ENCODE measurements around the gene MACROD2.
"Not testable (repeated sequence)": the region's sequence is repeated elsewhere in the genome, so short reads cannot be mapped to it uniquely, and the experiment has no call there.

The MACROD2 gene

GRCh38 chr20:15176929-15177328 lies 1181.6 kb downstream of the MACROD2 start:
- no peak for DNase-seq (ENCODE audit: low read depth)

- no peak for DNase-seq (ENCODE audit: low read depth)
Measured at GRCh38 chr20:15178581-15178980, 1183.3 kb downstream of the MACROD2 start.

- DNase-seq (ENCODE audit: low read depth): no peak
Measured at GRCh38 chr20:15179381-15179780, 1184.1 kb downstream of the MACROD2 start.

- no peak for DNase-seq (ENCODE audit: low read depth)
Measured at GRCh38 chr20:15179781-15180180, 1184.5 kb downstream of the MACROD2 start.

GRCh38 chr20:15185322-15185721 lies 1190.0 kb downstream of the MACROD2 start:
- DNase-seq (ENCODE audit: low read depth): no peak

GRCh38 chr20:15185913-15186312 lies 1190.6 kb downstream of the MACROD2 start:
- no peak for DNase-seq (ENCODE audit: low read depth)

GRCh38 chr20:15187612-15188011 lies 1192.3 kb downstream of the MACROD2 start:
- DNase-seq (ENCODE audit: low read depth): no peak

GRCh38 chr20:15188415-15188814 lies 1193.1 kb downstream of the MACROD2 start:
- DNase-seq (ENCODE audit: low read depth): no peak

GRCh38 chr20:15191082-15191723 lies 1195.9 kb downstream of the MACROD2 start:
- no peak for DNase-seq (ENCODE audit: low read depth)

GRCh38 chr20:15195378-15195777 lies 1200.1 kb downstream of the MACROD2 start:
- DNase-seq (ENCODE audit: low read depth): no peak

GRCh38 chr20:15196547-15197255 lies 1201.4 kb downstream of the MACROD2 start:
- DNase-seq (ENCODE audit: low read depth): no peak

- not testable (repeated sequence) for DNase-seq (ENCODE audit: low read depth)
Measured at GRCh38 chr20:15198017-15198416, 1202.7 kb downstream of the MACROD2 start.

- DNase-seq (ENCODE audit: low read depth): no peak
Measured at GRCh38 chr20:15199698-15200097, 1204.4 kb downstream of the MACROD2 start.

- no peak for DNase-seq (ENCODE audit: low read depth)
Measured at GRCh38 chr20:15200147-15200565, 1204.8 kb downstream of the MACROD2 start.

- no peak for DNase-seq (ENCODE audit: low read depth)
Measured at GRCh38 chr20:15201602-15202001, 1206.3 kb downstream of the MACROD2 start.

GRCh38 chr20:15204234-15204633 lies 1208.9 kb downstream of the MACROD2 start:
- no peak for DNase-seq (ENCODE audit: low read depth)

GRCh38 chr20:15205028-15205427 lies 1209.7 kb downstream of the MACROD2 start:
- DNase-seq (ENCODE audit: low read depth): no peak

GRCh38 chr20:15205719-15206118 lies 1210.4 kb downstream of the MACROD2 start:
- no peak for DNase-seq (ENCODE audit: low read depth)

GRCh38 chr20:15209537-15209936 lies 1214.2 kb downstream of the MACROD2 start:
- DNase-seq (ENCODE audit: low read depth): no peak

- DNase-seq (ENCODE audit: low read depth): no peak
Measured at GRCh38 chr20:15214051-15214450, 1218.7 kb downstream of the MACROD2 start.

- no peak for DNase-seq (ENCODE audit: low read depth)
Measured at GRCh38 chr20:15220009-15220656, 1224.8 kb downstream of the MACROD2 start.

- DNase-seq (ENCODE audit: low read depth): no peak
Measured at GRCh38 chr20:15220778-15221565, 1225.7 kb downstream of the MACROD2 start.

All from stimulated activated CD8-positive, alpha-beta memory T cell treated with anti-CD3 and anti-CD28 coated beads, Interleukin-15, amount 100 ng/mL, for 1 hour (primary cell).